ENCODE measurements around the gene PTPRE. TPM values are rescaled to one million over a fixed set of nuclear protein-coding genes. Genes with fewer than 3 reads are reported as not detected.

PTPRE gene
- total RNA-seq, 1 experiment from 2014 or later = 12.3 TPM

DNA sequence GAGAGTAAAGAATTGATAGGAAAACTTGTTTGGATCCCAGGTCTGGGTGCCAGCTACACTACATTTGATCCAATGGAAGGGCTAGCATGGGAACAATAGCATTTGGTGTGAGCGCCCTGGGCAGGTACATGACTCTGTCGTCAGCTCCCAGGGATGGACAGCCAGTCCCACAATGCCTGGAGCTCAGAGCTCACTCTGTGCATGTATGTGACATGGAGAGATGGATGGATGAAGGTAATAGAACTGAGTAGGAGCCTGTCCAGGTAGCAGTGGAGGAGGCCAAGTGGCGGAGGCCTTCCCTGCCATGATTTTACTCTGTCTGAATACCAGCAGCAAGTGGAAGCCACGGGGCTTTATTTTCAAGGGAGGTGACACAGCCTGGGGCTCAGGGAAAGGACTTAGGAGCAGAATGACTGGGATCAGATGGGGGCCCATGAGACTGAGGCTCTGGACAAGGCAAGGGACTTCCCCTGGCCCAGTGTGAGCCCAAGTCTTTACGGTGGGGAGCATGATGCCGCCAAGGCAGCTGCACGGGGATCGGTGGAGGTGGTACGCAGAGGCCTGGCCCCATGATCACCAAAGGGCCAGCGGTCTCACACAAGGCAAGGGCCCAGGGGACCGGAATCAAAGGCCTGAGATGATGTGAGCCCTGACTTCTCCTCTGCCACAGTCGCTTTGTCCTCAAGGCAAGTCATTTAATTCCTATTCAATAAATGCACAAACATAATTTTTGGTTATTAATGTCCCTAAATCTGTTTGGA lies 5.9 kb downstream of the PTPRE start:
- ChIA-PET POLR2A (interaction anchor here (1.2 kb wide), 1 partner anchor 10 kb away, joined by 3 read pairs; no protein-coding TSS in a partner anchor), RAD21 (ENCODE audit: low non-redundant PET in 1 of 2, low total read pairs in 2 of 2, uncharacterized antibody in 2 of 2, unreplicated experiment in 2 of 2) (no interaction called here), CTCF (interaction anchor here (0.9 kb wide), 1 partner anchor 99 kb away, joined by 3 read pairs; no protein-coding TSS in a partner anchor)
- no peak overlapping the region for H3K27ac ChIP-seq (ENCODE audit: low read depth, low read length)
- H3K36me3 ChIP-seq (ENCODE audit: control insufficient read depth in 1 of 2, insufficient read depth in 2 of 2, low read length in 2 of 2) = no peaks in the 10 kb centered on the region
- no peaks in the 10 kb centered on the region for H3K9me2 ChIP-seq (ENCODE audit: insufficient read depth)
- H3K9ac ChIP-seq (ENCODE audit: low read length) = no peak overlapping the region
- no peak overlapping the region for H3K4me2 ChIP-seq (ENCODE audit: low read length)
- DNase-seq (ENCODE audit: low read depth, low spot score) = no peak
- no peak overlapping the region for H2AFZ ChIP-seq (ENCODE audit: low read depth, low read length, poor library complexity, severe bottlenecking)
- H3K4me3 ChIP-seq (replicated peaks in 1 of 2; ENCODE audit: low read depth in 1 of 2, low read length in 2 of 2) = no peak overlapping the region
- H3K9me3 ChIP-seq (ENCODE audit: control insufficient read depth in 1 of 2, insufficient read depth in 1 of 2, low read depth in 1 of 2, low read length in 2 of 2) = no peaks in the 10 kb centered on the region
- no peaks in the 10 kb centered on the region for H3K27me3 ChIP-seq (ENCODE audit: insufficient read depth, low read length)
- H3K79me2 ChIP-seq (ENCODE audit: insufficient read depth, low read length) = no peaks in the 10 kb centered on the region
- intact Hi-C loops (cut with micrococcal nuclease) = no loop called here
- H4K20me1 ChIP-seq (ENCODE audit: insufficient read depth) = no peaks in the 10 kb centered on the region
- no TSS peak for BruUV-seq (replicated peaks)
- peaks cover 16 to 32% of the 10 kb centered on the region in 2 experiments for H3K4me1 ChIP-seq (ENCODE audit: control insufficient read depth in 1 of 2, insufficient read depth in 2 of 2, low read length in 2 of 2)
- TF ChIP-seq SP1 (IDR thresholded peaks at IDR 0.05; ENCODE audit: low read depth) (no peak), POLR2AphosphoS5 (IDR thresholded peaks at IDR 0.05; ENCODE audit: low read depth, low read length) (no peak), YY1 (IDR thresholded peaks at IDR 0.05; ENCODE audit: extremely low read depth, insufficient replicate concordance, low read depth, low read length) (no peak)
- ATAC-seq = no peak

DNA sequence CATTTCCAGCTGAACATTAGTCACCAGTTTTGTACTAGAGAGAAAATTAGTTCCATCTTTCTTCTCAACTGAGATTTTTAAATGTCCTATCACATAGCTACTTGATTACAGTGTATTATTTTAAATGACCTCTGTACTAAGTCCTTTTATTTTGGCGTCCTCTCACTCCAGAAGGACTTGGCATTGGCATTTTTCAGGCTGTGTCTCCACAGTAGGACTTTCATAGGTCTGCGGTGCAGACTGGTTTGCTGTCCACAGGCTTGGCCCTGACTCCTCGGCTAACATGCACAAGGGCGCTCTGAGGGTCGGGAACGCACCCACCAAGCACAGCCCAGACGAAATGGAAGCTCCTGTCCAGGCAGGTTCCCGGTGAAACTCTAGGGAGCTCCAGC lies 6.5 kb downstream of the PTPRE start:
- Histone ChIP-seq H2AFZ (ENCODE audit: low read depth, low read length, poor library complexity, severe bottlenecking) (no peak overlapping the region), H4K20me1 (ENCODE audit: insufficient read depth) (no peaks in the 10 kb centered on the region), H3K9me2 (ENCODE audit: insufficient read depth) (no peaks in the 10 kb centered on the region), H3K79me2 (ENCODE audit: insufficient read depth, low read length) (no peaks in the 10 kb centered on the region), H3K9me3 (ENCODE audit: control insufficient read depth in 1 of 2, insufficient read depth in 1 of 2, low read depth in 1 of 2, low read length in 2 of 2) (no peaks in the 10 kb centered on the region), H3K36me3 (ENCODE audit: control insufficient read depth in 1 of 2, insufficient read depth in 2 of 2, low read length in 2 of 2) (no peaks in the 10 kb centered on the region), H3K27ac (ENCODE audit: low read depth, low read length) (no peak overlapping the region), H3K4me2 (ENCODE audit: low read length) (no peak overlapping the region), H3K9ac (ENCODE audit: low read length) (no peak overlapping the region), H3K4me1 (ENCODE audit: control insufficient read depth in 1 of 2, insufficient read depth in 2 of 2, low read length in 2 of 2) (peaks cover 11 to 28% of the 10 kb centered on the region in 2 experiments), H3K4me3 (replicated peaks in 1 of 2; ENCODE audit: low read depth in 1 of 2, low read length in 2 of 2) (no peak overlapping the region), H3K27me3 (ENCODE audit: insufficient read depth, low read length) (no peaks in the 10 kb centered on the region)
- intact Hi-C loops (cut with micrococcal nuclease) = no loop called here
- ChIA-PET RAD21 (ENCODE audit: low non-redundant PET in 1 of 2, low total read pairs in 2 of 2, uncharacterized antibody in 2 of 2, unreplicated experiment in 2 of 2) (no interaction called here), POLR2A (interaction anchor here (1.2 kb wide), 1 partner anchor 9 kb away, joined by 3 read pairs; no protein-coding TSS in a partner anchor), CTCF (interaction anchor here (0.9 kb wide), 1 partner anchor 98 kb away, joined by 3 read pairs; no protein-coding TSS in a partner anchor)
- no TSS peak for BruUV-seq (replicated peaks)
- TF ChIP-seq ZFX (IDR thresholded peaks at IDR 0.05) (no peak), EGR1 (IDR thresholded peaks at IDR 0.05; ENCODE audit: low read depth) (no peak), JUND (IDR thresholded peaks at IDR 0.05) (no peak)
- DNase-seq (ENCODE audit: low read depth, low spot score) (no peak), ATAC-seq (no peak)

Data from HCT116 (cell line).